ENCODE results near the gene POU6F1. TPM values are rescaled to one million over a fixed set of nuclear protein-coding genes. Genes with fewer than 3 reads are reported as not detected.
"Not testable (repeated sequence)": the region's sequence is repeated elsewhere in the genome, so short reads cannot be mapped to it uniquely, and the experiment has no call there.

Gene POU6F1
- total RNA-seq, 2 donors from 2014 or later, result 6.2 to 9.6 TPM

GRCh38 chr12:51262758-51263177 is 44.9 kb upstream of the POU6F1 start:
- H3K36me3 ChIP-seq (replicated peaks in 1 of 2; ENCODE audit: insufficient read depth in 1 of 2, low read depth in 2 of 2), result no peaks in the 10 kb centered on the region
- H3K9me3 ChIP-seq, result no peaks in the 10 kb centered on the region
- peaks cover 13% of the 10 kb centered on the region for H3K4me1 ChIP-seq
- WGBS, 2 donors, result 4 to 8% methylated on average over 7 of the region's 7 CpGs
- no peak overlapping the region for H3K4me3 ChIP-seq
- intact Hi-C loops (cut with DNase I), result no loop called here
- TF ChIP-seq POLR2A (IDR thresholded peaks at IDR 0.05) (peak in 2 of 3 donors; percentile 67 to 73), CTCF (IDR thresholded peaks at IDR 0.05) (peak in 6 of 7 experiments; percentile 34 to 76 (median 66))
- H3K27me3 ChIP-seq, result no peaks in the 10 kb centered on the region
- DNase-seq (peak; percentile 88 to 94 (median 90)), ATAC-seq (peak; percentile 99)
- H3K27ac ChIP-seq, result peak overlapping the region; percentile 73 to 91 (median 80)

- H3K4me1 ChIP-seq, result peaks cover 13% of the 10 kb centered on the region
- DNase-seq; H3K27me3 ChIP-seq; ATAC-seq; H3K4me3 ChIP-seq; H3K36me3 ChIP-seq (replicated peaks in 1 of 2; ENCODE audit: insufficient read depth in 1 of 2, low read depth in 2 of 2); H3K27ac ChIP-seq; H3K9me3 ChIP-seq; intact Hi-C loops (cut with DNase I): not testable (repeated sequence)
- 91 to 100% methylated on average over 1 of the region's 1 CpG for WGBS, 2 donors
Measured at GRCh38 chr12:51259600-51259999, 41.7 kb upstream of the POU6F1 start.

- Histone ChIP-seq H3K9me3 (no peaks in the 10 kb centered on the region), H3K4me1 (no peaks in the 10 kb centered on the region), H3K4me3 (no peak overlapping the region), H3K27ac (no peak overlapping the region), H3K36me3 (replicated peaks in 1 of 2; ENCODE audit: insufficient read depth in 1 of 2, low read depth in 2 of 2) (no peaks in the 10 kb centered on the region), H3K27me3 (no peaks in the 10 kb centered on the region)
- 76 to 98% methylated on average over 4 of the region's 4 CpGs for WGBS, 2 donors
- DNase-seq (no peak), ATAC-seq (no peak)
- TF ChIP-seq POLR2A (IDR thresholded peaks at IDR 0.05) (no peak), CTCF (IDR thresholded peaks at IDR 0.05) (no peak)
- intact Hi-C loops (cut with DNase I), result no loop called here
Measured at GRCh38 chr12:51254536-51254935, 36.7 kb upstream of the POU6F1 start.

- Histone ChIP-seq H3K36me3 (replicated peaks in 1 of 2; ENCODE audit: insufficient read depth in 1 of 2, low read depth in 2 of 2) (no peaks in the 10 kb centered on the region), H3K4me3 (no peak overlapping the region), H3K27ac (no peak overlapping the region), H3K4me1 (no peaks in the 10 kb centered on the region), H3K9me3 (no peaks in the 10 kb centered on the region), H3K27me3 (no peaks in the 10 kb centered on the region)
- no peak for DNase-seq
- no peak for ATAC-seq
- intact Hi-C loops (cut with DNase I), result no loop called here
- TF ChIP-seq POLR2A (IDR thresholded peaks at IDR 0.05) (no peak), CTCF (IDR thresholded peaks at IDR 0.05) (no peak)
- WGBS, 2 donors, result 92 to 94% methylated on average over 1 of the region's 1 CpG
Measured at GRCh38 chr12:51253276-51253675, 35.4 kb upstream of the POU6F1 start.

GRCh38 chr12:51247523-51248206 is 29.8 kb upstream of the POU6F1 start:
- H3K27me3 ChIP-seq, result no peaks in the 10 kb centered on the region
- DNase-seq (no peak), ATAC-seq (no peak)
- peaks cover 14% of the 10 kb centered on the region for H3K4me1 ChIP-seq
- intact Hi-C loops (cut with DNase I), result no loop called here
- 64% methylated on average over 14 of the region's 14 CpGs for WGBS, 2 donors
- no peak overlapping the region for H3K27ac ChIP-seq
- no peak overlapping the region for H3K4me3 ChIP-seq
- no peaks in the 10 kb centered on the region for H3K9me3 ChIP-seq
- TF ChIP-seq POLR2A (IDR thresholded peaks at IDR 0.05) (no peak), CTCF (IDR thresholded peaks at IDR 0.05) (no peak)
- H3K36me3 ChIP-seq (replicated peaks in 1 of 2; ENCODE audit: insufficient read depth in 1 of 2, low read depth in 2 of 2), result no peaks in the 10 kb centered on the region
